SW 1271 (cell line): ENCODE measurements around the gene AKT3.

Experiments
- DNase-seq, 2 experiments: peaks; one replicate each; lab custom pipeline; 2025; lab: John Stamatoyannopoulos, UW

The AKT3 gene

DNA sequence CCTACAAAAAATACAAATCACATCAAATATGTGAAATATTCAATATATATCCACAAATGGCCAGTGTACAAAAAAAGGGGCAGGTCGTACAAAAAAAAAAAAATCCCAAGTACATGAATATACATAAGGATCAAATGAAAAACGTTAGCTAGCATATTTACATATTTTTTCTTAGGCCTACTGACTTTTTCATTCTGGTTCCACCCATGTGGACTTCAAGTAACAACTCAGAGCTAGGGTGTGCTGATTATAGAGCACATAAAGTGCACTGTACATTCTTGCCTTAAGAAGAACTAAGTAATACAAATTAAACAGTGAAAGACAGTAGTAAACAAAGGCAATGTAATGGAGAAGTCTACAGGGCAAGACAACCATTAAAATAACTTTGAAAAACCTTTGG, 297.0 kb downstream of the AKT3 start:
- no peak for DNase-seq

DNA sequence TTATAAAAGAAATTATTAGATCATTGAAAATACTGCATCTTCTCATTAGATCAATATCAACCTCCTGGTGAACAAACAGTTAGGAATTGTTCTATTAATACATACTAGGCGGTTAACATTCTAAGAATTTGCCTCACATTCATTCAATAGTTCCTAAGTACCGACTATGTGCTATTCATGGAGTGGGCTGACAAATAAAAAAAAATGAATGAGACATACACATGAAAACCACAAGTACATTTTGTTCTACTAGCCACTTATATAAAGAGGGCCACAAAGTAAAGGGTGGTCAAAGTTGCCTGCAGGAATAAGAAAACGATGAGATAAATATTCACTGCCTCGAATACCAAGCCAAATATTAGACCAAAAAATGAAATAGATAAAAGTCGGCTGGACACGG, 299.8 kb downstream of the AKT3 start:
- no peak for DNase-seq

DNA sequence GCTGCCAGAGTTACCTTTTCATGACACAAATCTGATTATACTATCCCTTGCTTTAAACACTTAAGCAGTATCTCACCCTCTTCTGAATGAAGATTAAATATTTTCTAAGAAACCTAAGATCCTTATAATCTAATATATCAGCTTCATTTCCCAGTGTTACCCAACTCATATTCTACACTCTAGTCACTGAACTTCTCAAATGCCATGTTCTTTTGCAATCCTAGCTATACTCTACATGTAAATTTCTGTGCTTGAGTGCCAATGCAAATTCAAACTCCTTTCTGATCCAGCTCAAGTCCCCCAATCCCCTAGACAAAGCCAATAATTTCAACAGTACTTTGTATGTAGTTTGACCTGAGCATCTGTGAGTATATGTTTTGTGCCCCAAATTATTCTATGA, 300.3 kb downstream of the AKT3 start:
- no peak for DNase-seq

DNA sequence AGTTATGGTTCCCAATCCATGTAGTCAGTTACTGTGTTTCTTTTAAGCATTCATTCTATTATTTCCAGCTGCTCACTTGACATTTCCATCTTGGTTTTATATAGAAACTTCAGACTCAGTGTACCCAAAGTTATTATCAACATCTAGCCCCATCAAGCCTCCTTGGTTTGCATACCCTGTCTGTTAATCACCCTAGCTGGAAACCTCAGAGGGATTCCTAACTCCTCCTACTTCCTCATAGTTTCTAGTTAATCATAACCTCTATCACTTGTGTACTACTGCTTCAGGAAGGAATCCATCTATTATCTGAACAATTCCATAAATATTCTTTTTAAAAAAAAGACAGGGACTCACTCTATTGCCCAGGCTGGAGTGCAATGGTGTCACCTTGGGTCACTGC, 300.9 kb downstream of the AKT3 start:
- peak in 1 of 2 experiments; percentile 7 for DNase-seq

DNA sequence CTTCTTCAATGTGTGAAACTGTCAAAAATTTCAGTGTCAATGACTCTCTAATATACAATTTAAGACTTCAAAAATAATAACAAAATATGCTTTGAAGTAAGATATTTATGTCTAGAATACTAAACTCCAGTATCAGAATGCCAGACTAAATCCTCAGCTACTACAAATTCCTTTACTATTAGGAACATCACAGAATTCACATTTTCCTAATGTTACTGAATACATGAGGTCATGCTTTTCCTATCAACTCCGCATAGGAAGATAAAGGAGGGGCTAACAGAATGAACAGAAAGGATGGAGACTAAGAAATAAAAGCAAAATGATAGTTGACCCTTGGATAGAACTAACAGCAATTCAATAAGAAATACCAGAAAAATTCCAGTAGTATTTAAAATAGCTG, 301.5 kb downstream of the AKT3 start:
- DNase-seq, result no peak

DNA sequence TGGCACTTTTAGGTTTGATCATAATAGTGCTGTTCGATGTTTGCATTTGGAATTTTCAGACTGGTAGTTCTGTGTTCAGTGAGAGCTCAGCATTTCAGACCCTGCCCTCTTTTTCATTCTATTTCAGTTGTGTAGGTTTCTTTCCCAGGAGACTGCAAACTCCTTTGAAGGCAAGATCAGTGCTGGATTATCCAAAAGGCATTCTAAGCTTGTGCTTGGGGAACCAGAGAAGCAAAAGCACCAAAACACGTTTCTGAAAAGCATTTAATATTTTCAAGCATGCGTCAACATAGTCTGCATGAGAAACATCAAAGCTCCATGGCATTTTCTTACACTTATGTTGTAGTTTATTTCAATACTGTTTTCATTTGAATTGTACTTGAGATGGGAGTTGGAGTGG, 302.2 kb downstream of the AKT3 start:
- no peak for DNase-seq

DNA sequence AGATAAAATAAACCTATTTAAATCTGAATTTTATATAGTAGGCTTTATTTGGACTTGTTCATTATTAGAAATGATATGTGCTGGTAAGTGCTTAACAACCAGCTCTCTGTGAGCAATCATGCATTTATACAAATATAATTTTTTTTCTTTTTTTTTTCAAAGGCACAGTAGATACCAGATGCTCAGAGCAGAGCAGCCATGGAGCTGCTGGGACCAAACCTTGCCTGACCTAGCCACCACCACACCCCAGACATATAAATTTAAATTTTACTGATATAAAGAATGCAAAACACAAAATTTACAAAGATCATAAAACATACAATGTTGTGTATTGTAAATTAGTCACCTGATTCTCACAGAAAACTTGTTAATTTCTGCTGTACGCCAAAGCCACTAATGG, 303.6 kb downstream of the AKT3 start:
- no peak for DNase-seq

DNA sequence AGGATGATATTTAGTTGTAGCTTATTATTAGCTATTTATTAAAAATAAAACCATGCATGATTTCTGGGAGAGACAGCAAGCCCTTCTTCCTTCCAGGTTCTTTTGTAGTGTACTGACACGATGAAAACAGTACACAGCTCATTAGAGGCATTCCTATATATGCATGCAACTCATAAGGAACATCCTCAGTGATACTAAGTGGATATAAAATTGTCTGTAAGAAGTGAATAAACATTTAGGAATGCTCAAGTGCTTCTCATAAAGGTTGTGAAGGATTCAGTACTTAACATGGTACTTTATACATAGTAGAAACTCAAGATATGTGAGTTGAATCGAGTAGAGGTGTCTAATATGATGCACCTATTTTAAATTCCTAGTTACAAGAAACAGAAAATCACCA, 306.5 kb downstream of the AKT3 start:
- DNase-seq, result no peak

DNA sequence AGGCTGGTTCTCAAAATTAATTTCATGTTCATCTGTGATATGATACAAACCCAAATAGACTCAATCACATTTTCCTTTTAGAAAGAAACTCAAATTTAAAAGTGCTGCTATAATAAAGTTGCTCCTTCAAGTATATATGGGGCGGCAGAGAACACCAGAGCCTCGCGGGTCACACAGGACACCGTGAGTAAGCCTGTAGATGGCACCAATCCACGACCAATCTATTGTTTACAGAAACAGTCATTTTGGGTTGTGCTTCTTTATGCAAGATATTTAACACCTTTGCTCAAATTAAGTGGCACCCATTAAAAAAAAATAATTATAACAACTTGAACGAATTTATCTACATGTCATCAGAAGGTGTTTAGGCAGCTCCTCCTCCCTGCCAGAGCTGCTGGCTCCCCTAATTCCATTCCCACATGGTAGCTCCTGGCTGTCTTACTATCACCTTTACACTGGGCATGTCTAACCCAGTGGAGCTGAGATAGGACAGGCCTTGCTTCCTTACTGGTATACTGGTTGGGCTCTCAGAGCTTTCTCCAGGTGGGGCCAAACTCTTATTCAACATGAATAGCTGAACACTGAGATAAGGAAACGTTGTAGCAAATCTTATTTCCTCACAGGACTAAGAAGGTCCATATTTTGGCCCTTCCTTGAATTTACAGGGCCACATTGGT, 307.2 kb downstream of the AKT3 start:
- DNase-seq, result no peak

DNA sequence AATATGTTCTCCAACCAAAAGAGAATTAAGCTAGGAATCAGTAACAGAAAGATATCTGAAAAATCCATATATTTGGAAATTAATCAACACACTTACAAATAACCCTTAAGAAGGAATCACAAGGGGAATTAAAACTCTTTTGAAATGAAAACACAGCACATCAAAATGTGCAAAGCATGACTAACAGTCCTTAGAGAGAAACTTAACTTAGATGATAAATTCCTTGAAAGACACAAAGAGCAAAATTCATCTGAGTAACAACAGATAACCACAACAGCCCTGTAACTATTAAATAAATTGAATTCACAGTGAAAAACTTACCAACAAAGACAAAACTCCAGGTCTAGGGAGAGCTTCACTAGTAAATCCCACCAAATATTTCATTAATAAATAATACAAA, 310.4 kb downstream of the AKT3 start:
- DNase-seq, result no peak

DNA sequence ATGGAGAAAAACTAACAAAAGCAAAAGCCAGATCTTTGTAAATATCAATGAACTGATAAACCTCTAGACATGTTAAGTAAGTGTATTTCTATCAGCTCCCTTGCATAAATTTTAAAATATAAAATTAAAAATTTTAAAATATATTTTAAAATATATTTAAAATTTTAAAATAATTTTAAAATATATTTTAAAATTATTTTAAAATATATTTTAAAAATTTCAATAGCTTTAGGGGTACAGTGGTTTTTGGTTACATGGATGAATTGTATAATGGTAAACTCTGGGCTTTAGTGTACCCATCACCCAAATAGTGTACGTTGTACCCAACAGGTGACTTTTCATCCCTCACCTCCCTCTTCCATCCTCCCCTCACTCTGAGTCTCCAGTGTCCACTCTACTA, 315.0 kb downstream of the AKT3 start:
- DNase-seq, result no peak

DNA sequence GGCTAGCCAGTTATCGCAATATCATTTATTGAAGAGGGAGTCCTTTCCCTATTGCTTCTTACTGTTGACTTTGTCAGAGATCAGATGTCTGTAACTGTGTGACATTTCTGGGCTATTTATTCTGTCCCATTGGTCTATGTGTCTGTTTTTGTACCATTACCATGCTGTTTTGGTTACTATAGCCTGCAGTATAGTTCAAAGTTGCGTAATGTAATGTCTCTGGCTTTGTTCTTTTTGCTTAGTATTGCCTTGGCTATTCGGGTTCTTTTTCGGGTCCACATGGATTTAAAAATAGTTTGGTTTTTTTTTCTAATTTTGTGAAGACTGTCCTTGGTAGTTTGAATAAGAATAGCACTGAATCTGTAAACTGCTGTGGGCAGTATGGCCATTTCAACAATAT, 320.5 kb downstream of the AKT3 start:
- no peak for DNase-seq

DNA sequence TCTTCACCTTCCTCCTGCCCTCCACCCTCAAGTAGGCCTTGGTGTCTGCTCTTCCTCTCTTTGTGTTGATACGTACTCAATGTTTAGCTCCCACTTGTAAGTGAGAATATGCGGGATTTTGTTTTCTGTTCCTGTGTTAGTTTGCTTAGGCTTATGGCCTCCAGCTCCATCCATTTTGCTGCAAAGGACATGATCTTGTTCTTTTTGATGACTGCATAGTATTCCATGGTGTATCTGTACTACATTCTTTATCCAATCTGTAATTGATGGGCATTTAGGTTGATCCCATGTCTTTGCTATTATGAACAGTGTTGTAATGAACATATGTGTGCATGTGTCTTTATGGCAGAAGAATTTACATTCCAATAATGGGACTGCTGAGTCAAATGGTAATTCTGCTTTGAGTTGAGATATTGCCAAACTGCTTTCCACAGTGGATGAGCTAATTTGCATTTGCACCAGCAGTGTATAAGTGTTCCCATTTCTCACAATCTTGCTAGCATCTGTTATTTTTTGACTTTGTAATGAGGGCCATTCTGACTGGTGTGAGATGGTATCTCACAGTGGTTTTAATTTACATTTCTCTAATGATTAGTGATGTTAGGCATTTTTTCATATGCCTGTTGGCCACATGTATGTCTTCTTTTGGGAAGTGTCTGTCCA, 321.5 kb downstream of the AKT3 start:
- no peak for DNase-seq

DNA sequence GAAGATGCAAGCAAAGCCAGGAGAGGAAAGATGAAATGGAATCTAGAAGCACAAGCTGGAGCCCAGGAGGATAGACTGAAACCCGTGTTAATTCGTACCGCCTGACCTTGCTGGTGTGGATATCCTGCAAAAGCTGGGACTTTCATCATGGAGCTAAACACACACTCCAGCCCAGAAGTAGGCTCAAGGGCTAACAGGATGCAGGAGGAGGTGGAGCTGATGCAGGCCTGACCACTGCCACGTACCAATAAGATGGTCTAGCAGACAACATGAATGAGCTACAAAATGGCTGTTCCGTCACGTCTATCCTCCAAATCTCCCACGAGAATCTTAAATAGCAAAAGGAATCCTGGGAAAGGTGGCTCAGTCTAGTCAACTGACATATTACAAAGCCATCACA, 323.9 kb downstream of the AKT3 start:
- DNase-seq, result no peak

DNA sequence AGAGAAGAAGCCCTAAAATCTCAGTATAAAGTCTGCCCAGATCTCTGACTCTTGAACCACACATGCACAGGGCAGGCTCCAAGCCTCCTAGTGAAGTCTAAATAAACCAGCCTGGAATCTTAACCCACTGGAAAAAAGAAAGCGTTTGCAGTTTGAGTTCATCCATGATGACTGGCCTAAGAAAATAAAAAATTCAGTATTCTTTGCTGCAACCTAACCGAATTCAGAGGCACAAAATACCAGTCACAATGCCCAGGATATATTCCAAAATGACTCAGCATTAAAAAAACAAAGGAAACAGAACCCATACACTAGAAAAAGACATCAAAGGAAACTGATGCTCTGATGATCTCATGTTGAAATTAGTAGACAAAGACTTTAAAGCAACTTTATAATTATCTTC, 325.0 kb downstream of the AKT3 start:
- DNase-seq, result peak in 1 of 2 experiments; percentile 23

DNA sequence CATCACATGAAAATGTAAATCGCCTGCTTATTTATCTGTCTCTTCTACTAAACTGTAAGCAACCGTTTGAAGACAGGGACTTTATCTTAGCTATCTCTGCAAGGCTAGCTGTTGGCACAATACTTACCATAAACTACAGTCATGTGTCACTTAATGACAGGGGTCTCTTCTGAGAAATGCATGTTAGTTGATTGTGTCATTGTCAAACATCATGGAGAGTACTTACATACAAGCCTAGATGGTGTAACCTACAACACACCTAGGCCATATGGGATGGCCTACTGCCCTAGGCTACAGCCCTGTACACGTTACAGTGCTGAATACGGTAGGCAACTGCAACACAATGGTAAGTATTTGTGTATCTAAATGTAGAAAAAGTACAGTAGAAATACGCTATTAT, 326.3 kb downstream of the AKT3 start:
- no peak for DNase-seq

DNA sequence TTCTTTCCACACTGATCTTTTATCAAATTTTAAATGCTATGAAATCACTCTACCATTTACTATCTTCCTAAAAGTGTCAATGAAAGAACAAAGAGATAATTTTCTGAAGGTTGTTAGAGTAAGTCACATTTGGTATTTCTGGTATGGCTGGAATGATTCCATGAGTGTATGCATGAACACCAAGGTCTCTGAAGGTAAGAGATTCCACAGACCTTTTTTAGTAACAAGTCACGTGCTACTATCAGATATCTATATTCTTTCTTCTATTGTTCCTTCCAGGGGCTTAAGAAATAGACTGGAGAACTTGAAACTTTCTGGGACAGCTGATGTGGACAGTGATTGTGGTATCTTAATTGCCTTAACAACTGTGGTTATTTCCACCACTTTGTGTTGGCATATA, 329.2 kb downstream of the AKT3 start:
- no peak for DNase-seq

DNA sequence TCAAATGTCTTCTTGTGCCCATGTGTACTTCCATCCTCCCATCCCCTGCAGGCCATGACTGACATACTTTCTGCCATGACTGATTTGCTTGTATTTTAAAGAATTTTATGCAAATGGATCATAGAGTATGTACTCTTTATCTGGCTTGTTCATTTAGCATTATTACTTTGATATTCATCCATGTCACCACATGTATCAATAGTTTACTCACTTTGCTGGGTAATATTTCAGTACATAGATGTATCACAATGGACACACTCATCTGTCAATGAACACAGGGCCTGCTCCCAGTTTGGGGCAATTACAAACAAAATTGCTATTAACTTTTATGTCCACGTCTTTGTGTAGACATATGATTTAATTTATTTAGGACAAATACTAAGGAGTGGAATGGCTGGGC, 335.1 kb downstream of the AKT3 start:
- no peak for DNase-seq

DNA sequence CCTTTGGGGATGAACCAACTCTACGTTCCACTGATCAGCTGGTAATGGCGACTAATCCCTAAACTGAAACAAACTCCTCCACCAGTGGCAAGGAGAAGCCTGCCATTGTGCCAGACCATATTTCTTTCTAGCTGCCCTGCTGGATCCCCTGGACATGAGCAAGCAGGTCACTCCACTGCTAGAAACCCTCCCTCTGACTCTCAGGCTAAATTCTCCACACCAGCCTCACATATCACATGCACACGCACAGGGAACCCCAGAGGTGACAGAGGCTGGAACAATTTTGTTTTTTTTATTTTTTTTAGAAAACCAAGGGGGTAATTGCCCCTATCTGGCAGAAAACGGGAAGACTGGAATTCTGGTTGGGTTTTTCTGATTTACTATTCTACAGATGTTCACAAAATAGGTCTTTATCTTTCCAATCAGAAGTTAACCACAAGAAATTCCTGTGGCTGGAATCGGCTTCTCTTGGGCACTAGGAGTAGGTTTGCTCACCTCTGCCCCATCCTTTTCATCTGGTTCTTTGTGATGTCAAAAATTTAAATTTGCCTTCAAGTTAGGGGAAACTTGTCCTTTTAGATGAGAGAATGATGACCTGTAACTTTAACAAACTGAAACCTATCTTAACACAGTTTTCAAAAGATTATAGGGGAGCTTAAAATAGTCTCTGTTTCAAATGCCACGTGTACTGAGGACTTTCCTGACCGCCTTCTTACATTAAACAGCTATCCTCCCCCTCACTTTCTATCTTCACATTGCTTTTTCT, 336.1 kb downstream of the AKT3 start:
- no peak for DNase-seq

DNA sequence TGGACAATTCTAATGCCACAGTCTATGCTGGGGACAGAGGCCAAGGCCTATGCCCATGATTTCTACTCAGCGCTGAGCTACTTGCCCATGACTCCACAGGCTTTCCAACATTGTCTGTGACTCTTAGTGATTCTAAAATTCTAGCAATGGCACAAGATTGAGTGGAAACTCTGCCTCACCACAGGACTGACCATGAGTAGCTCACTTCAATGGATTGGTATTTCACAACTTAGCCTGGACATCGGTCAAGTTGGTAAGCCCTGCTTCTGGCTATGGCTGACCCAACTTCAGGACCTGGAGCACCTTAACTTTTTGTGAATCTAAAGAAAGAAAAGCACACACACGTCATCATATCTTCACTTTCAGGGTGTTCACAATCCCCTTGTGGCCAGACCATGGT, 339.1 kb downstream of the AKT3 start:
- DNase-seq, result no peak

DNA sequence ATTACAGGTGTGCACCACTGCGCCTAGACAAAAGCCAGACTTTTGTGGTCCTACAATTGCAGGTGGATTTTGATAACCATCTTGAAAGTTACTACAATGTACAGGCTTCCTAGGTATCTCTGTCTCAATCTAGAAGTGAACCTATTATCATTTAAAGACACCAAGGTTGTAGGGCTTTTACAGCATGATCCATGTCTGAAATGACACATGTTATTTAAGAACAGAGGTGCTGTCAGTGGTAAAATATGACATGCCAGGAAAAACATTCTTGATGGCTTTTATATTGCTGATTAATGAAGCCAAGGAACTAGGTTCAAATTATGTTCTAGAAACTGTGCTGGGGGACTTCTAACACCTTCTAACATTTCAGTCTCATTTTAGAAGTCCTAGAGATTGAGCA, 341.1 kb downstream of the AKT3 start:
- no peak for DNase-seq

DNA sequence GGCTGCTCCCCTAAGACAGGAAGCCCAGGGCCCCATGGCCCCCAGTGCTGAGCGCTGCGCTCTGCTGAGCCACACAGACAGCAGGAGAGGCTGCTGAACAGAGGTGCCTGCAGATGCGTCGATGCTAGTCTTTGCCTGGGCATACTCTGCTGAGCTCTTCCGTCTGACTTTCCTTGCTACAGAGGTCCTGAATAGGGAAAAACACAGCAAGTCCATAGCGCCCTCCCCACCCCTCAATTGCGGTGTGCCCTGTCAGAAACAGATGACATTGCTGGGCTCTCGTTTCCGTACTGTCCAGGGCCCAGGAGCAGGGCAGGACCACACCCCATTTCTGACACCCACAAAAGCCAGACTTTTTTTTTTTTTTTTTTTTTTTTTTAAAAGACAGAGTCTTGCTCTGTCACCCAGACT, 341.7 kb downstream of the AKT3 start:
- DNase-seq, result no peak

DNA sequence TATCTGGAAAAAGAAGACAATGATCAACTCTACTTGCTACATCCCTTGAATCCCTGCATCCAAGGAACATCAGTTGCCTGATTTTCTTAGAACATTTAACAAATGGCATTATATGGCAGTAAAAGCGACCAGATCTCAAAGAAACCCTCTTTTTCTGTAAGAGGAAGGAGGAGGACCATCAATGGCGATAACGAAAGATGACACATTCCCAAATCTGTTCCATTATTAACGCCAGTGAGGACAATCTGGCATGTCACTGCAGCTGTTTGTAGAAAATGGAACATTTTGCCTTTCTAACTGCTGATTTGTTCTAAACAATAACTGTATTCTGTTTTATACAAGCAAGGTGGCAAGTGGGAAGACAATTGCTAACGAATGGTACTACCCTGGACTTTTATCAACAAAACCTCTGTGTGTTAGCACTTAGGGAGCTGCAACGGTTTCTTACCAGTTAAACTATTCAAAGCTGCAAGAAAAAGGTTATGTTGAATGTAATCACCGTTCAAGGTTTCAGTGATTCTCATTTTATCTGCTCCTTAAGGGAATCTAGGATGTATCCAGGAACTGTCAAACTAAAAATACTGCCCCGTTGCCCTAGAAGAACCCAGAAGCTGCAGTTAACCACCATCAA, 342.3 kb downstream of the AKT3 start:
- DNase-seq, result no peak
